K562 (cell line): ENCODE data around the gene WFDC13. TPM values are rescaled to one million over a fixed set of nuclear protein-coding genes. Genes with fewer than 3 reads are reported as not detected.

Experiments used
- AFF4 ChIP-seq: sonication (generic); formaldehyde crosslinking; IDR thresholded peaks from 2 replicates; pipeline ENCODE4 v1.8.0; 2023; ENCODE audit warnings: mild to moderate bottlenecking, missing genetic modification reagents
- JUN ChIP-seq, 2 experiments: sonication (generic) in 1 of 2; formaldehyde crosslinking in 1 of 2; IDR thresholded peaks; 2 replicates each; pipeline versions ENCODE4 v1.6.1 to v1.8.0; 2012 to 2022; ENCODE audit warnings: borderline replicate concordance in 2 of 2, mild to moderate bottlenecking in 2 of 2, improper control_type of control experiment in 1 of 2, low read depth in 1 of 2, low read length in 1 of 2, missing genetic modification reagents in 1 of 2
- NBN ChIP-seq: fragments of 450-650 bp; IDR thresholded peaks from 2 replicates; pipeline ENCODE4 v1.6.1; 2016; ENCODE audit warnings: low read depth, mild to moderate bottlenecking
- PHF21A ChIP-seq: fragments of 450-650 bp; IDR thresholded peaks from 2 replicates; pipeline ENCODE4 v1.6.1; 2017; ENCODE audit warnings: low read depth, borderline replicate concordance
- STAT6 ChIP-seq: sonication (generic); formaldehyde crosslinking; IDR thresholded peaks from 2 replicates; pipeline ENCODE4 v1.8.1; 2023; ENCODE audit warnings: mild to moderate bottlenecking, missing genetic modification reagents
- SUPT5H ChIP-seq: fragments of 450-650 bp; IDR thresholded peaks from 2 replicates; pipeline ENCODE4 v1.6.1; 2016
- ZBTB17 ChIP-seq: fragments of 450-650 bp; formaldehyde crosslinking; IDR thresholded peaks from 2 replicates; pipeline ENCODE4 v1.4.0; 2020; ENCODE audit warnings: mild to moderate bottlenecking
- ZBTB5 ChIP-seq: fragments of 450-650 bp; IDR thresholded peaks from 2 replicates; pipeline ENCODE4 v1.6.1; 2017; ENCODE audit warnings: antibody characterized with exemption
- ZNF140 ChIP-seq: fragments of 250-450 bp; sonication (Bioruptor Pico); IDR thresholded peaks from 2 replicates; pipeline ENCODE4 v1.8.0; 2021; ENCODE audit warnings: moderate library complexity, mild to moderate bottlenecking, inconsistent platforms
- ZNF408 ChIP-seq: fragments of 250-450 bp; sonication (Bioruptor Pico); IDR thresholded peaks from 2 replicates; pipeline ENCODE4 v1.4.0; 2020; ENCODE audit warnings: low read depth, mild to moderate bottlenecking, moderate library complexity
- polyA plus RNA-seq, 8 experiments: library from polyadenylated mRNA; depleted of rRNA in 4 of 8; stranded (reverse) in 5 of 8; unstranded in 3 of 8; fragments of >200 nt; fragmentation: Nextera tagmentation in 2 of 8; fragmentation: Illumina TruSeq in 1 of 8; extraction: Ambion mirVana in 2 of 8; extraction: Trizol in 1 of 8; gene quantifications; 2 replicates each; pipeline versions ENCODE4 v1.2.1 to v1.2.3, GENCODE V29; 2011 to 2014; ENCODE audit warnings: inconsistent platforms in 1 of 8, missing spikeins in 1 of 8
- total RNA-seq, 7 experiments: library from RNA; depleted of rRNA in 6 of 7; stranded (reverse); fragments of >200 nt in 6 of 7; fragmentation: Illumina TruSeq in 2 of 7; extraction: Trizol in 2 of 7; gene quantifications; 2 replicates each; pipeline versions ENCODE4 v1.2.1 to v1.2.3, GENCODE V29; 2011 to 2021; ENCODE audit warnings: low replicate concordance in 1 of 7

Gene WFDC13
- total and polyA plus RNA-seq, 9 of the 15 experiments (the other 6 are each of a cell fraction or from before 2014, with no cell fraction given), result not detected

GRCh38 chr20:45727044-45727443 lies 25.2 kb downstream of the WFDC13 start (continued):
- no peak for TF ChIP-seq ZNF140 (CRISPR knock-in tag)
- no peak for TF ChIP-seq AFF4 (CRISPR knock-in tag)
- no peak for TF ChIP-seq ZBTB17 (CRISPR knock-in tag)
- no peak for TF ChIP-seq ZBTB5
- TF ChIP-seq SUPT5H, result no peak
- TF ChIP-seq NBN, result no peak
- no peak for TF ChIP-seq STAT6 (CRISPR knock-in tag)
- TF ChIP-seq JUN (IDR thresholded peaks at IDR 0.05; ENCODE audit: borderline replicate concordance, low read depth, low read length), result no peak
- no peak for TF ChIP-seq JUN (CRISPR knock-in tag; IDR thresholded peaks at IDR 0.05; ENCODE audit: borderline replicate concordance)
- TF ChIP-seq ZNF408, result no peak
- no peak for TF ChIP-seq PHF21A
